Suppressor macrophage treated with lipopolysaccharide for 4 hours (primary cell): ENCODE measurements around the gene SZT2.
"Not testable (repeated sequence)": the region's sequence is repeated elsewhere in the genome, so short reads cannot be mapped to it uniquely, and the experiment has no call there.

Source experiments
- DNase-seq: peaks from one replicate; pipeline ENCODE4 v3.0.0-alpha.2; 2020

The SZT2 gene

DNA sequence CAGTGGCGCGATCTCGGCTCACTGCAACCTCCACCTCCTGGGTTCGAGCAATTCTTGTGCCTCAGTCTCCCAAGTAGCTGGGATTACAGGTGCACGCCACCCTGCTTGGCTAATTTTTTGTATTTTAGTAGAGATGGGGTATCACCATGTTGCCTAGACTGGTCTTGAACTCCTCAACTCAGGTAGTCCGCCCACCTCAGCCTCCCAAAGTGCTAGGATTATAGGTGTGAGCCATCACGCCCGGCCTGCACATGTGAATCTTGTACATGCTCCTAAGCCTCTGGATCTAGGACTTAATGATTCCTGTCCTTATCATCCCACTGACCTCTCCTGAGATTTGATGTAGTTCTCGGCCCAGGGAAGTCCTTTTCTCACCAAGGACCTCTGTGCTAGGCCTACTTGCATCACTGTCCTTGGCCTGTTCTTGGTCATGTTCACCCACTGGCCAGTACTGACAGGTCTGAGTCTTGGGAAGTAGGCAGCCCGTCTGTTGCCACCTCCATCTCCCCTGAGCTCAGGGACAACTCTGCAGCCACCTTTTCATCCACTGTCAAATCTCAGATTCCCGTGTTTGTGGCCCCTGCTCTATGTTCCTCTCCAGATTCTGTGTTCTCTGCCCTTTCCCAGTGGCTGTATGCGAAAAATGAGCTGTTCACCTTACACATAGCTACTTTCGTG lies 54.6 kb downstream of the SZT2 start:
- DNase-seq: no peak

DNA sequence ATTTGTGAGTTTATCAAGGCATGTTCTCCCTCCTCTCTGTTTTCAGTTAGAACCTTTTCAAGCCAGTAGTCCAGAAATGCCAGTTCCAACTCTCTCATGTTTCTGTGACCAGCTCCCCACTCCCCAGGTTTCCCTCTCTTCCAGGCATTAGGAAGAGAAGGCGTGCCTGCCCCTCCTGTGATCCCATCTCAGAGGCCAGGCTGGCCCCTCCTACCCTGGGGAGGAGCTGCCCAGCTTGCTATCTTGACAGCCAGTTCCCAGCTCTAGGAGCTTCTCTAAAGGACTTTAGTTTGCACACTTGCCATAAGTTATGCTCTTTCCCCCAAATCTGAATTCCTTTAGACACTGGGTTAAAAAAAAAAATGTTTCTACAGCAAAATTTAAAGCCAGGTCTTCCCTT lies 55.1 kb downstream of the SZT2 start:
- DNase-seq: no peak

DNA sequence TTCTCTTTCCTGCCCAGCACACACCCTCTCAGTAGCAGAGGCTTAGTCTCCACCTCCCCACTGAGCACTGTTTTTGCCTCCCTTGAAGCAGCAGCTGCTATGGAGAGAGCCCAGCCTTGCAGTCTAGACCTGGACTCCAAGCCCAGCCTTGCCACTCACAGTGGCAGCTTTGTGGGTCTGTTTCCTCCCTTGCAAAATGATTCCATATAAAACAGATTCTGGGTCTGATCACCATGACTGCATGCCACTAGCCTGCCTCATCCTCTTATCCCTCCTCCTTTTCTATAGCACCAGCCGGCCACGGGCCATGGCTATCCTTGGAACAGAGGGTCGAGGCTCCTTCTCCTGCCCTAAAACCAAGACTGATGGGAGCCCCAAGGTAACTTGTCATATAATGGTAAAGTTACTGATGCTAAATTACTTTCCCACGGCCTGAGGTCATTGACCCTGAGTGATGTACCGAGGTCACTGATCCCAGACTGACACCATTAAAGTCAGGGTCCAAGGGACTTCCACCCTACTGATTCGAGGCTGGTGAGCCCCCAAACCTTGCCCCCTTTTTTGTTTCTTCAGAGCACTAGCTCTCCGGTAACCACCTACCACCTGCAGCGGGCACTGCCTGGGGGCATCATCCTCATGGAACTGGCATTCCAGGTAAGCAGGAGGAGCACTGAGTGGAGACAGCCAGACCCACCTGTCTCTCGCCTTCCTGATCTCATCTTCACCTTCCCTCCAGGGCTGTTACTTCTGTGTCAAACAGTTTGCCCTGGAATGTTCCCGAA lies 56.1 kb downstream of the SZT2 start:
- DNase-seq: no peak

DNA sequence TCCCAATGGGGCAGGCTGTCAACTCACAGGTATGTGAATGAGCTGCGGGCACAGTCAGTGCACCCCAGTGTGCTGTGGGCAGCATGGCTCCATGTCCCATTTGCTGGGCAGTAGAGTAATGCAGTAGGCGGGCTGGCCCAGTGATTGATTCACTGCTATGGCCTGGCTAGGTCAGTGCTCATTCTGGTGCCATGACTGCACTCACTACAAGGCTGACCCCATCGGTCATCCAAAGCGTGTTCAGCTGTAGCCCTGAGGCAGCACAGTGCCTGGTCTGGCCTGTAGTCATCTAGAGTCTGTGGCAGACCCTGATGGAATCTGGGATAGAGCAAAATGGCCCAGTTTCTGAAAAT lies 56.7 kb downstream of the SZT2 start:
- no peak for DNase-seq

DNA sequence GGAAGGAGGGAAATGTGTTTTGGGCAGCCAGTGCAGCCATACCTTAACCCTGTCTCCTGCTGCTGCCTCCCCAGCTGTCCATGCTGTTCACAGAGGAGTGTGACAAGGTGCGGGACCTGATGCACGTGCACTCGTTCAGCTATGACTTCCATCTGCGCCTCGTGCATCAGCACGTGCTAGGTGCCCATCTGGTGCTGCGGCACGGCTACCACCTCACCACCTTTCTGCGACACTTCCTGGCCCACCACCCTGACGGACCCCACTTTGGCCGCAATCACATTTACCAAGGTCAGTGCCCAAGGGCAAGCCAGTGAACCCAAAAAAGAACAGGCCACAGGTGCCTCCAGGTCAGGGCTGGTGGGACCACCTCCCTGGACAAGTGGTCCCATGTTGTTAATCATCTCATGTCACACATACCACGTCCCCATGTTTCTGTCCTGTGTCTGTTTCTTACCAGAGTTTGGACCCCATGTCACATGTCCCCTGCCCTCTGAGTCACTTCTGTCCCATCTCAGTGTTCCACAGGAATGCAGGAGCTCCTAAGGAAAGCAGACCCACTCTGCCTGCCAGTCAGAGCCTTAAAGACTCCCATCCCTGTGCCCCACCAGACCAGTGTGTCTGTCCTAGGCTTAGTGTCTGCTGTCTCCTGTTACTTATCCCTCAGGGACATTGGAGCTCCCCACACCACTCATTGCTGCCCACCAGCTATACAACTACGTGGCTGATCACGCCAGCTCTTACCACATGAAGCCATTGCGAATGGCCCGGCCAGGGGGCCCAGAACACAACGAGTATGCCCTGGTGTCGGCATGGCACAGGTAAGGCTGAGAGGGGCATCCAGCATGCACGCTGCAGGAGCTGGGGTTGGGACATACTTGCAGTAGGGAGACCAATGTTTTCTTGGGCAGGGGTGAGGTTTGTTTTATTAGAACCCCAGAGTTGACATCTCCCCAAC lies 57.5 kb downstream of the SZT2 start:
- DNase-seq: no peak

DNA sequence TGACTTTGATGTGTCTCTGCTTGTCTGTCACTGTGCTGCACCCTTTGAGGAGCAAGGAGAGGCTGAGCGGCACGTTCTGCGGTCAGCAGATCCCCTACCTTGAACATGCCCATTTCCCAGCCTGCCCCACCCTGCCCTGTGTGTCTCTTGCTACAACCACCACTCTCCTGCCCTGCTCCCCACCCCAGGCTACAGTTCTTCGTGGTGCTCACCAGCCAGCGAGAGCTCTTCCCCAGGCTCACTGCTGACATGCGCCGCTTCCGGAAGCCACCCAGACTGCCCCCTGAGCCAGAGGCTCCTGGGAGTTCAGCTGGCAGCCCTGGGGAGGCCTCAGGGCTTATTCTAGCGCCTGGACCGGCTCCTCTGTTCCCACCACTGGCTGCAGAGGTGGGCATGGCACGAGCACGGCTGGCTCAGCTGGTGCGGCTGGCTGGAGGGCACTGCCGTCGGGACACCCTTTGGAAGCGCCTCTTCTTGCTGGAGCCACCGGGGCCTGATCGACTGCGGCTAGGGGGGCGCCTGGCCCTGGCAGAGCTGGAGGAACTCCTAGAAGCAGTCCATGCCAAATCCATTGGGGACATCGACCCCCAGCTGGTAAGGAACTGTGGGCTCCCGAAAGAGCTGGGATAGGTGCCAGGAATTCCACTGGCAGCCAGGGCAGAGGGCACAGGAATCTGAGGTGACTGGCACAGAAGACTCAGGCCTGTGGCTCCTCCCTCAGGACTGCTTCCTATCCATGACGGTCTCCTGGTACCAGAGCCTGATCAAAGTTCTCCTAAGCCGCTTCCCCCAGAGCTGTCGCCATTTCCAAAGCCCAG lies 58.4 kb downstream of the SZT2 start:
- DNase-seq: no peak

DNA sequence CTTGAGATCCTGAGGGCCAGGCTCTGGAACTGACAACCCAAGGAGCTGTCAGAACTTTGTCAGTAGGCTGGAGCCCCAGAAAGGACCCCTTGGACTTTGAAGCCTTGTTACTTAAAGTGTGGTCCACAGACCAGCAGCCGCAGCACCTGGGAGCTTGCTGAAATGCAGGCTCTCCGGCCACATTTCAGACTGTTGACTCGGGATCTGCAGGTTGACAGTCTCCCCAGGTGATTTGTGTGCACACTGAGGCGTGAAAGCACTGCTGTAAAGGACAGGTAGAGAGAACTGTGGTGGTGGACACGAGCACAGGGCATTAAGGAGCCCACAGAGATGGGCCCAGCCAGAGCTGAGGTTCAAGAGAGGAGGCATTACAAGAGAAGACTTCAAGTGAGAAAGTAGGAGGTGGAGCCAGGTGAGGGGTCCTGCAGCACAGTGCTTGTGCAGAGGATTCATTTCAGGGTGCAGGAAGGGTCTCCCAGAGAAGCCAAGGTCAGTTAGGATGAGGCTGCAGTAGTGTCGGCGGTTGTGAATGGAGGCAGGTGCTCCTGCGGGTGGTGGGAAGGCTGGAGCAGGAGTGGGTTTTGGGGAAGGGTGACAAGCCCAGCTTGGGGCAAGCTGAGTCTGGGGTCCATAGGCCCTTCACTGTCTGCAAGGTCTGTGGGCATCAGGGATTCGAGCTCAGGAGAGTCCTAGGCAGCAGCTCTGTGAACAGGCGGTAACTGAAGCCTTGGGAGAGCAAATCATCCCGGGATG lies 59.4 kb downstream of the SZT2 start:
- DNase-seq: no peak

DNA sequence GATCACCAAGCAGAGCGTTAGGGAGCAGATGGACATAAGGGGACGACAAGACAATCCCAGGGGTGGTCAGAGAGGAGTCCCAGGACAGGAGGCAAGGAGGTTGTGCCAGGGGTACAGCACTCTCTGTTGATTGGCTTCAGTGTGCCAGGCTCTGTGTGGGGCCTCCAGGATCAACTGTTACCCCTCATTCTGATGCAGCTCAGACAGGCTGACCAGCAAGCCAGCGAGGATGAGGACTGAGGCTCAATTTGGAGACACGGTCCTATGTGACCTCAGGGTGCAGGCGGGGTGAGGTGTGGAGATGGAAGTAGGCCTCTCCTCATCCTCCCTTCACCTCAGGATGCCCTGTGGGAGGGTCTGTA lies 60.0 kb downstream of the SZT2 start:
- DNase-seq: no peak

DNA sequence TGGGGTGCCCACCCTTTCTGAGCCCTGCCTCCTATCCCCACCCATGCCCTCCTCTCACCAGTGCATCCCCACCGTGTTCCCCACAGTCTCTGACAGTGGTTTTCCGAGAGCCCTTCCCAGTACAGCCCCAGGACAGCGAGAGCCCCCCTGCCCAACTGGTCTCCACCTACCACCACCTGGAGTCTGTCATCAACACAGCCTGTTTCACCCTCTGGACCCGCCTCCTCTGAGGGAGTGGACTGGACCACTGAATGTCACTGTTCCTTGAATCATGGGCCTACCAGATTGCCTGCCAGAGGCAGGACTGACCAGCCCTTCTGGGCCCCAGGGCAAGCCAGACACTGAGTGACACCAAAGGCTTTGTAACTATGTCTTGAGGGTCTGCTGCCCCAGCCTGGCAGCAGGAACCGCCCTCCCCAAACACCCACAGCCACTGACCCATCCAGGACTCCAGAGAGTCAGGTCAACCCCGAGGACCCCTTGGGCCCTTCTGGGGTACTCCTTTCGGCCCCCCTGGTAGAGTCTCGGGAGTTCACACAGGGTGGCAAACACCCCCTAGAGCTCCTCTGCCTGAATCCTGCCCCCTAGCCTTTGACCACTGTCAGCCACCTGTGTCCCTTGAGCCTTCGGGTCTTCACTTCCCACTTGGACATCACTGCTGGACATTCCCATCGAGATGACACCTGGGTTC lies 60.7 kb downstream of the SZT2 start:
- no peak for DNase-seq

DNA sequence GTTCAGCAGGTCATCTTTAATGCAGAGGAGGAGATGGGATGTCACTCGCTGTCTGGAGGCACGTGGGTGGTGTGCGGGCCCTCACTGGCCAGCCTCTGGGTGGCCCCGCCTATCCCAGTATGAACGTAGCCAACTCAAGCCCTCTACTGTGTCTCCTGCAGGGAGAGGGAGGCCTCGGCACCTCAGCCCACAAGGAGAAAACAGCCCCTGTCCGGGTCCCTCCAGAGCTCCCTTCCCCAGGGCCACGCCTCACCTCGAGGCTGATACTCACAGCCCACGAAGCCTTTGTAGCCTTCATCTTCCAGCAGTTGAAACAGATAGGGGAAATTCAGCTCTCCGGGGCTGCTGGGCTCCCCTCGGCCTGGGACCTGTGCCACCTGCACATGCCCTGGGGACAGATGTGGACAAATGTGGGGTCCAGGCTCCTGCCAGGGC lies 61.5 kb downstream of the SZT2 start:
- no peak for DNase-seq

DNA sequence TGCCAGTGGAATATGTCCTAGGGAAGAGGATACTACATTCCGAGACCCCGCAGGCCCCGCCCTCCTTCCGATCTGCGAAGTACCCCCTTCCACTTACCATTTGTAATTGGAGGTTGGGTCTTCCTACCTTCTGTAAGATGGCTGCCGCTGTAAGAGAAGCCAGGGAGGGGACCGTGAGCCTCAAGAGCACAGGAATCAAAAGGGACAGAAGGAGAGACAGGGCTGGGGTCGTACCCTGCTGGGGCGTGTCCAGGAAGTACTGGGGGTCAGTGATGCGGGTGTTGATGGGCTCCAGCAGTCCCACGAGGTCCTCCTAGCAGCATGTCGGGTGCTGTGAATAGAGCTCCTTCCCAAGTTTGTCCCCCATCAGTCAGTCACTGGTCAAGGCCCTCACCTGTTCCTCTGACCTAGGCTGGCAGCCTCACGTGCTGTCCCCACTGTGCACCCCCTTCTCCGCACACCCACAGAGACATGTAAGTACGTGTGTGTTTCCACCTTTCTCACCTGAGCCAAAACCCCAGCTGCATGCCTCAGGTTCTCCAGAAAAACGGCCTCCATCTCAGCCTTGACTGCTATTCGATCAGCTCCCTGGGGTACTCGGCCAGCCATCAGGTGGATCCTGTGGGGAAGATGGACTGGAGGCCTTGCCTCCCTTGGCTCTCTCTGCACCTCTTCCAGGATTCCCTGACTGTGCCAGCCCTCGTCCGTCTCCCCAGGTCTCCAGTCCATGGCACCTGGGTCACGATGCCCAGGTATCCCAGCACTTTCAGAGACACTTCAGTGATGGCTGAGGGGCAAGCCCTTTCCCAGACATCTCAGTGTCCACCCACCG lies 62.2 kb downstream of the SZT2 start:
- no peak for DNase-seq

DNA sequence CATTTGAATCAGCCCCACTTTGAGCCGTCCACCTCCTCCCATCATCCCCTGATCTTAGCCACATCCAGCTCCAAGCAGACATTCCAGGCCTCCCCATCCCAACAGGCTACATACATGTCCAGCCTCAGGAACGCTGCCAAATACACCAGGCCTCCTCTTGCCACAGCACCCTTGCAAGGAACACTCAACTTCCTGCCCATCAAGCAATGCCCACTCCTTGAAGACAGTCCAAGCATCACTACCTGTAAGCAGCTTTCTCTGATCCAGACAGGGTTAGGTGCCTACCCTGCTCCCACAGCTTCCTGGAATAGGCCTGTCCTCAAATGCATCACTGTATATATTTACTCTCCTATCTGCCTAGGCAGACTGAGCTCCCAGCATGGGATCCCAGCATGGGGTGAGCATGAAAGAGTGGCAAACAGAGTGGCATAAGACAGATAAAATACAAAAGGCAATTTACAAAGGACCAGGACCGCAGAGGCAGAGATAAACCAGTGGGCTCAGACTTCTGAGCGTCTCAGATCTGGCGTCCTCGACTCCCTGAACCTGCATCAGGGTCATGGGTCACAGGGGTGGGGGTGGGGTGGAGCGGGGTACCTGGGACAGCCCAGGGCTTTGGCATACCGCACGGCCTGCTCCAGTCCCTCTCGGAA lies 63.2 kb downstream of the SZT2 start:
- DNase-seq: no peak

DNA sequence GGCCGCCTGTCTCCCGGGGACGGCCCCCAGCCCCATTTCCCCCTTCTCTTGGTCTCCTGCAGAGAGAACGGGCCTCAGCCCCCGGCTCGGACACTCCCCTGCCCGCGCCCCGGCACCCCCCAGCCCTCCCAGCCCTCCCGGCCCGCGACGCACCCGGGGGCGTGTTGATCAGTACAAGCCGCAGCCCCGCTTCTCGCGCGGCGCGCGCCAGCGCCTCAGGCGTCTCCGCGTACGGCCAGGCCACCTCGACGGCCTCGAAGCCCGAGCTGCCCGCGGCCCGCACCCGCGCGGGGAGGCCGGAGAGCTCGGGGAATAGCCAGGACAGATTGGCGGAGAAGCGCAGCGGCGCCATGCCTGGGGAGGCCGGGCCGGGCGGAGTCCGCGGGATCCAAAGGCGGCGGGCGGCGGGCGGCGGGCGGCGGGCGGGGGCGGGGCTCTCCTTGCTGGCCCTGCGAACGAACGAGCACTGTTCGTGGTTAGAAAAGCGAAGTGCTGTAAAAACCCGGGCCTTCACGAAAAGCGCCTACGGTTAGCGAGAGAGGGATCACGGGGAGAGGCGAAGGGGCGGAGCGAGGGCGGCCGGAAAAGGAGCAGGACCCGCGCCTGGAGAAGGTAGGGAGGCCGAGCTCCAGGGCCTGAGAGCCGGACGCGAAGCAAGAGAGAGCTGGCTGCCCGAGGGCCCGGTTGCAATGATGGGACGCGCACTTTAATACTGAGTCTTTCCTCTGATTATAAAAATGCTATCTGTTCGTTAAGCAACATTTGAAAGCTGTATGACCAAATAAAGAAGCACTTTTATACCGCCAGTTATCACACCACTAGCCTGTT lies 64.0 kb downstream of the SZT2 start, which contains the start of gene HYI:
TSS of gene HYI (minus strand) at position 490 of the 828 bp plus-strand sequence. CDS start at position 352, 138 bp downstream.
- DNase-seq: peak; percentile 80

DNA sequence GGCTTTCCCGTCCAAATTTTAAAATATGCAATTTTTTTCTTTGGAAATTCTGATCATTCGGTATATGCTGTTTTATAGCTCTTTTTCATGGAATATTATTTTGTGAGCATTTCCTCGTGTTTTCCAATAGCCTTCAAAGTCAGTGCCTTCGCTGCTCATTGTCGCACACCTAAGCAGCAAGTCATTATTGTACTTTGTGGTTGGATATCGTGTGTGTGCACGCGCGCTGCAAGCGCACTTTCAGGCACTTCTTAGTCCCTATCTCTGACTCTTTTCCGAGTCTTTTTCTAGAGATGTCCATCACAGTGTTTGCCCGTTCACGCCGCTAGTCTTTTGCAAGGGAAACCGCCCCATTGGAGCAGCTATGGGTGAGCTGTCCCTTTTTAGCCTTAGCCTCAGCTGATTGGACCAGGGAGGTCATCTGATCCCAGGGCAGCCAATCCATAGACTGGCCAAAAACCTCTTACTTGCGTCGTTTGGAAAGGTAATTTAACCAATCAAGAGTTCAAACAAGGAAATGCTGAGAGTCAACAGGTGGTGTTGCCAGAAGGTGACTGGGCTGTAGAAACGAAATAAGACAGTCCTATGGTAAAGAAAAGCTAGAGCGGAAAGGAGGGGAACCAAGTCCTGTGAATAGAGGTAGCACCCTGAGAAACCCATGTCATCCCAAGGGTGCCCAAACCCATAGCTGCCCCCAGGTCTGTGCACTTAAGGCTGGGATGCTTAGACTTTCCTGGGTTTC lies 64.7 kb downstream of the SZT2 start:
- DNase-seq: peak; percentile 55

DNA sequence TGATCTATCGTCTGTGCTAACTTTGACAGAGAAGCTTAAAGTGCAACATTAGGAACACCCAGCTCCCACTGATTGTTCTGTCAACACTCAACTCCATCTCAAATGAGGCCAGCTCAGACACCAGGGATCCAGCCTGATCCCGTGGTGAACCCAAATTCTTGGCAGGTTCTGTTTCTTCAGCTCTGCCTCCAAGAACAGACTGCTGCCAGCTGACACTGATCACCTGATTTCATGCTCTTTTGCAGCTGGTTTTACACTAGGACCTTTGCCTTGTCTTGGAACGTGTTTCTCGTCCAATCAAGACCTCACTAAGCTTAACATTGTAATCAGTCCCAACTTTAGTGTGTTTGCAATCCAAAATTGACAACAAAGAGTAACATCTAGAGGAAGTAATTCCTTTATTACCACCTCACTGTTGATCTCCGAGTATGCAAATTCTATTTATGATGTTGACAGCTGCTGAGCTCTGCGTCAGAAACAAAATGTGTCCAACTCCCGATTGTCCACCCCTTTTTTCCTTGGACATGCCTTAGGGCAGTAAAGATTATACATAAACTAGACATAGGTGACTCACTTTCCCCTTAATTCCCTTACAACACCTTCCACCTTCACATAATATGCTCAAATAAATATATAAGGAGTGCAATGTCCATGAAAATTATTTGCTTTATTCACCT lies 65.7 kb downstream of the SZT2 start:
- DNase-seq: no peak

DNA sequence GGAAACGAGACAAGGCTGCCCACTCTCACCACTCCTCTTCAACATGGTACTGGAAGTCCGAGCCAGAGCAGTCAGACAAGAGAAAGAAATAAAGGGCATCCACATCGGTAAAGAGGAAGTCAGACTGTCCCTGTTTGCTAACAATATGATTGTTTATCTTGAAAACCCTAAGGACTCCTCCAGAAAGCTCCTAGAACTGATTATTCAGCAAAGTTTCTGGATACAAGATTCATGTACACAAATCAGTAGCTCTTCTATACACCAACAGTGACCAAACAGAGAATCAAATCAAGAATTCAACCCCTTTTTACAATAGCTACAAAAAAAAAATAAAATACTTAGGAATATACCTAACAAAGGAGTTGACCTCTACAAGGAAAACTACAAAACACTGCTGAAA lies 68.7 kb downstream of the SZT2 start:
- DNase-seq: not testable (repeated sequence)

DNA sequence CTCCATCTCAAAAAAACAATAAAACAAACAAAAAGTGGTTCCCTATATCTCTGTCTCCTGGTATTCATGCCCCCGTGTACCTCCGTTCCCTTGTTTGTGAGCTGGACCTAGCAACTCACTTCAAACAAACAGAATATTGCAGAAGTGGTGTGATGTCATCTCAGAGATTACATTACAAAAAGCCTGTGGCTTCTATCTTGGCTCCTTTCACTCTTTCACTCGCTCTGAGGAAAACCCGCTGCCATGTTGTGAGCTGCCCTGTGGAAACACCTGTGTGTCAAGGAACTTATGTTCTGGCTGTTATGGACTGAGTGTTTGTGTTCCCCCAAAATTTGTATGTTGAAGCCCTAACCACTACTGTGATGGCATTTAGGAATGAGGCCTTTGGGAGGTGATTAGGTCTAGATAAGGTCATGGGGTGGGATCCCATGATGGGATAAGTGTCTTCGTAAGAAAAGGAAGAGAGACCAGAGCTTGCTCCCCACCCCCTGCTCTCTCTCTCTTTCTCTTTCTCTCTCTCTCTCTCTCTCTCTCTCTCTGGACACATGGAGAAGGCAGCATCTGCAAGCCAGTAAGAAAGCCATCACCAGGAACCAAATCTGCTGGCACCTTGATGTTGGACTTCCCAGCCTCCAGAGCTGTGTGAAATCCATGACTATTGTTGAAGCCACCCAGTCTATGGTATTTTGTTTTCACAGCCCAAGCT lies 71.4 kb downstream of the SZT2 start:
- DNase-seq: peak; percentile 50
